K562 (cell line): Measurements from ENCODE around the gene CCDC183. TPM values are rescaled to one million over a fixed set of nuclear protein-coding genes. Genes with fewer than 3 reads are reported as not detected.

Experiments
- FOXM1 ChIP-seq, 2 experiments: fragments of 450-650 bp in 1 of 2; sonication (generic) in 1 of 2; formaldehyde crosslinking in 1 of 2; IDR thresholded peaks; 2 replicates each; pipeline versions ENCODE4 v1.6.1 to v1.9.0; 2017 to 2022; ENCODE audit warnings: low read depth in 2 of 2, mild to moderate bottlenecking in 2 of 2, missing genetic modification reagents in 1 of 2, moderate library complexity in 1 of 2
- FUS ChIP-seq: fragments of 200-400 bp; formaldehyde crosslinking; optimal IDR thresholded peaks from 2 replicates; pipeline ENCODE3; 2017; ENCODE audit warnings: low read depth, low read length
- MCM5 ChIP-seq: fragments of 450-650 bp; IDR thresholded peaks from 2 replicates; pipeline ENCODE4 v1.6.1; 2016; ENCODE audit warnings: low read depth
- NFIC ChIP-seq: fragments of 450-650 bp; IDR thresholded peaks from 2 replicates; pipeline ENCODE4 v1.6.1; 2017; ENCODE audit warnings: mild to moderate bottlenecking, inconsistent platforms
- PTTG1 ChIP-seq: fragments of 450-650 bp; IDR thresholded peaks from 2 replicates; pipeline ENCODE4 v1.6.1; 2016; ENCODE audit warnings: low read depth, mild to moderate bottlenecking, missing genetic modification characterization, missing compliant biosample characterization
- SMAD4 ChIP-seq: fragments of 250-450 bp; sonication (Bioruptor Pico); conservative IDR thresholded peaks from 2 replicates; pipeline ENCODE4 v1.8.0; 2021; ENCODE audit warnings: inconsistent platforms, mild to moderate bottlenecking, moderate library complexity
- SMC3 ChIP-seq: conservative IDR thresholded peaks from 2 replicates; pipeline ENCODE4 v1.6.1; 2011; ENCODE audit warnings: low read depth, low read length, improper control_type of control experiment; ENCODE audit not compliant: insufficient read depth
- ZNF347 ChIP-seq: fragments of 450-650 bp; formaldehyde crosslinking; IDR thresholded peaks from 2 replicates; pipeline ENCODE4 v1.4.0; 2020; ENCODE audit warnings: low read depth, mild to moderate bottlenecking, moderate library complexity
- polyA plus RNA-seq, 8 experiments: library from polyadenylated mRNA; depleted of rRNA in 4 of 8; stranded (reverse) in 5 of 8; unstranded in 3 of 8; fragments of >200 nt; fragmentation: Nextera tagmentation in 2 of 8; fragmentation: Illumina TruSeq in 1 of 8; extraction: Ambion mirVana in 2 of 8; extraction: Trizol in 1 of 8; gene quantifications; 2 replicates each; pipeline versions ENCODE4 v1.2.1 to v1.2.3, GENCODE V29; 2011 to 2014; ENCODE audit warnings: inconsistent platforms in 1 of 8, missing spikeins in 1 of 8
- total RNA-seq, 7 experiments: library from RNA; depleted of rRNA in 6 of 7; stranded (reverse); fragments of >200 nt in 6 of 7; fragmentation: Illumina TruSeq in 2 of 7; extraction: Trizol in 2 of 7; gene quantifications; 2 replicates each; pipeline versions ENCODE4 v1.2.1 to v1.2.3, GENCODE V29; 2011 to 2021; ENCODE audit warnings: low replicate concordance in 1 of 7
- TF ChIP-seq, protein P1 (sequence below): sonication (generic); formaldehyde crosslinking; IDR thresholded peaks from 2 replicates; pipeline ENCODE4 v1.8.1; 2023; ENCODE audit warnings: mild to moderate bottlenecking, missing genetic modification reagents, moderate library complexity

Gene CCDC183
- total and polyA plus RNA-seq, 9 of the 15 experiments (the other 6 are each of a cell fraction or from before 2014, with no cell fraction given) = 0.21 to 0.60 (median 0.29) TPM; not detected in 4

DNA sequence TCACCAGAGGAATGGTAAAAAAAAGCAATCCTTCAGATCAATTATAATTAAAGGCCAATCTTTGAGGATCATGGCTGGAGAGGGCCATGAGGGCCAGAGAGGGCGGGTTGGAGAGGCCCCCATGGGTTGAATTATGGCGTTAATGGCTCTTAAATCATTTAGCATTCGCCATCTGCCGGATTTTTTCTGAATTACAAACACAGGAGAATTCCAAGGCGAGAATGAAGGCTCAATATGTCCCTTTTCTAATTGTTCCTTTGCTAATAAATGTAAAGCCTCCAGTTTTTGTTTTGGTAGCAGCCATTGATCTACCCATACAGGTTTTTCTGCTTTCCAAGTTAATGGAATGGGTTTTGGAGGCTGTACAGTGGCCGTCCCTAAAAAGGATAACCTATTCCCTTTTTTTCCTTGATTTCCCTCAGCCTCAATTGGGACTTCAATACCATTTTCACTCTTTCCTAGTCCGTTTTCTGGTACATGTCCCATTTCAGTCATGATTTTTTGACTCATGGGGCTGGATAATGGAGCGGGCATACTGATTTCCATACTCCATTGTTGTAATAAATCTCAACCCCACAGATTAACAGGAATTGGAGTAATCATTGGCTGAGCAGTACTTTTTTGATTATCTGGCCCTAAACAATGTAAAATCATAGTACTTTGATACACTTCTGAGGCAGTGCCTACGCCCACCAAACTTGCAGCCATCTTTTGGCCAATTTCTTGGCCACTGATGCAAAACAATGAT is 11.7 kb upstream of the CCDC183 start (continued):
- 0 out of 2 replicates have a peak, but pooled peaks have one; percentile 33 for TF ChIP-seq SMAD4 (CRISPR knock-in tag)
- no peak for TF ChIP-seq ZNF347 (CRISPR knock-in tag)
- TF ChIP-seq MCM5 = no peak
- 0 out of 2 replicates have a peak, but pooled peaks have one; percentile 26 for TF ChIP-seq SMC3
- TF ChIP-seq PTTG1 (tag) = 0 out of 2 replicates have a peak, but pooled peaks have one; percentile 58
- no peak for TF ChIP-seq FUS
- no peak for TF ChIP-seq FOXM1 (IDR thresholded peaks at IDR 0.05; ENCODE audit: low read depth)
- no peak for TF ChIP-seq FOXM1 (CRISPR knock-in tag; IDR thresholded peaks at IDR 0.05; ENCODE audit: low read depth)
- no peak for TF ChIP-seq NFIC
- TF ChIP-seq, protein P1, sequence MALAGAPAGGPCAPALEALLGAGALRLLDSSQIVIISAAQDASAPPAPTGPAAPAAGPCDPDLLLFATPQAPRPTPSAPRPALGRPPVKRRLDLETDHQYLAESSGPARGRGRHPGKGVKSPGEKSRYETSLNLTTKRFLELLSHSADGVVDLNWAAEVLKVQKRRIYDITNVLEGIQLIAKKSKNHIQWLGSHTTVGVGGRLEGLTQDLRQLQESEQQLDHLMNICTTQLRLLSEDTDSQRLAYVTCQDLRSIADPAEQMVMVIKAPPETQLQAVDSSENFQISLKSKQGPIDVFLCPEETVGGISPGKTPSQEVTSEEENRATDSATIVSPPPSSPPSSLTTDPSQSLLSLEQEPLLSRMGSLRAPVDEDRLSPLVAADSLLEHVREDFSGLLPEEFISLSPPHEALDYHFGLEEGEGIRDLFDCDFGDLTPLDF = no peak
